H9 (cell line): ENCODE results near the gene RPL10A. TPM values are rescaled to one million over a fixed set of nuclear protein-coding genes. Genes with fewer than 3 reads are reported as not detected.

Source experiments
- DNase-seq: peaks from one replicate; pipeline ENCODE4 v3.0.0-alpha.2; 2017
- H2AFZ ChIP-seq: one replicate; pipeline ENCODE4 v1.6.1; 2013; ENCODE audit warnings: mild to moderate bottlenecking, low read length, control low read depth, moderate library complexity
- H2AK5ac ChIP-seq: 2 replicates; pipeline ENCODE4 v1.6.1; 2013; ENCODE audit warnings: low read length, control low read depth, mixed read lengths; ENCODE audit not compliant: insufficient read length
- H2BK120ac ChIP-seq: one replicate; pipeline ENCODE4 v1.6.1; 2013; ENCODE audit warnings: low read depth, mild to moderate bottlenecking, low read length, control low read depth, inconsistent platforms; ENCODE audit not compliant: poor library complexity, severe bottlenecking
- H2BK12ac ChIP-seq: 2 replicates; pipeline ENCODE4 v1.6.1; 2013; ENCODE audit warnings: low read length, control low read depth, mixed read lengths, low read depth; ENCODE audit not compliant: insufficient read length
- H2BK15ac ChIP-seq: 2 replicates; pipeline ENCODE4 v1.6.1; 2013; ENCODE audit warnings: low read depth, low read length, control low read depth
- H2BK20ac ChIP-seq: one replicate; pipeline ENCODE4 v1.6.1; 2013; ENCODE audit warnings: low read depth, mild to moderate bottlenecking, low read length, control low read depth, inconsistent platforms; ENCODE audit not compliant: poor library complexity, severe bottlenecking
- H2BK5ac ChIP-seq: 2 replicates; pipeline ENCODE4 v1.6.1; 2013; ENCODE audit warnings: low read length, control low read depth, mixed read lengths; ENCODE audit not compliant: insufficient read length
- H3K14ac ChIP-seq: 2 replicates; pipeline ENCODE4 v1.6.1; 2013; ENCODE audit warnings: low read length, control low read depth; ENCODE audit not compliant: insufficient read depth
- H3K18ac ChIP-seq: 2 replicates; pipeline ENCODE4 v1.6.1; 2013; ENCODE audit warnings: low read depth, mild to moderate bottlenecking, mixed read lengths, low read length, control low read depth; ENCODE audit not compliant: insufficient read length
- H3K23ac ChIP-seq: 2 replicates; pipeline ENCODE4 v1.6.1; 2013; ENCODE audit warnings: low read length, control low read depth, mixed read lengths, low read depth; ENCODE audit not compliant: insufficient read length
- H3K23me2 ChIP-seq: 2 replicates; pipeline ENCODE4 v1.6.1; 2013; ENCODE audit warnings: low read depth, mild to moderate bottlenecking, mixed read lengths, low read length, control low read depth; ENCODE audit not compliant: insufficient read length, poor library complexity, severe bottlenecking
- H3K27ac ChIP-seq: 2 replicates; pipeline ENCODE4 v1.5.1; 2013; ENCODE audit warnings: low read length, control low read depth, mixed read lengths, low read depth; ENCODE audit not compliant: insufficient read length
- H3K27me3 ChIP-seq: 2 replicates; pipeline ENCODE4 v1.6.1; 2013; ENCODE audit warnings: low read length, control low read depth, inconsistent platforms; ENCODE audit not compliant: insufficient read depth
- H3K4ac ChIP-seq: 2 replicates; pipeline ENCODE4 v1.6.1; 2013; ENCODE audit warnings: low read depth, mild to moderate bottlenecking, control low read depth, inconsistent platforms, low read length, moderate library complexity
- H3K4me1 ChIP-seq: 2 replicates; pipeline ENCODE4 v1.6.1; 2013; ENCODE audit warnings: low read length, control low read depth, inconsistent platforms; ENCODE audit not compliant: insufficient read depth
- H3K4me2 ChIP-seq: 2 replicates; pipeline ENCODE4 v1.6.1; 2013; ENCODE audit warnings: low read length, control low read depth, mixed read lengths; ENCODE audit not compliant: insufficient read length, insufficient read depth
- H3K56ac ChIP-seq: 2 replicates; pipeline ENCODE4 v1.6.1; 2013; ENCODE audit warnings: low read depth, mild to moderate bottlenecking, mixed read lengths, low read length, control low read depth; ENCODE audit not compliant: insufficient read length
- H3K79me1 ChIP-seq: 2 replicates; pipeline ENCODE4 v1.6.1; 2013; ENCODE audit warnings: low read depth, mild to moderate bottlenecking, moderate library complexity, low read length, control low read depth, inconsistent platforms; ENCODE audit not compliant: insufficient read depth, poor library complexity, severe bottlenecking
- H3K79me2 ChIP-seq: 2 replicates; pipeline ENCODE4 v1.6.1; 2013; ENCODE audit warnings: low read length, control low read depth, inconsistent platforms; ENCODE audit not compliant: insufficient read depth
- H3K9ac ChIP-seq: 2 replicates; pipeline ENCODE4 v1.6.1; 2013; ENCODE audit warnings: low read length, control low read depth, mixed read lengths; ENCODE audit not compliant: insufficient read length; ENCODE audit errors: extremely low read depth
- H3K9me3 ChIP-seq: one replicate; pipeline ENCODE4 v1.6.1; 2013; ENCODE audit warnings: low read depth, low read length, inconsistent platforms; ENCODE audit not compliant: control insufficient read depth
- H3T11ph ChIP-seq: one replicate; pipeline ENCODE4 v1.6.1; 2013; ENCODE audit warnings: mild to moderate bottlenecking, low read length, control low read depth, inconsistent platforms
- H4K20me1 ChIP-seq: one replicate; pipeline ENCODE4 v1.6.1; 2013; ENCODE audit not compliant: control insufficient read depth, insufficient read length, insufficient read depth
- H4K5ac ChIP-seq: 2 replicates; pipeline ENCODE4 v1.6.1; 2013; ENCODE audit warnings: low read depth, mild to moderate bottlenecking, mixed read lengths, low read length, control low read depth; ENCODE audit not compliant: insufficient read length
- H4K8ac ChIP-seq: replicated peaks from 2 replicates; pipeline ENCODE4 v1.6.1; 2013; ENCODE audit warnings: low read length, control low read depth, mixed read lengths, low read depth; ENCODE audit not compliant: insufficient read length
- H4K91ac ChIP-seq: 2 replicates; pipeline ENCODE4 v1.6.1; 2013; ENCODE audit warnings: low read depth, mild to moderate bottlenecking, moderate library complexity, mixed read lengths, low read length, control low read depth; ENCODE audit not compliant: insufficient read length
- H3K27ac Mint-ChIP-seq, 3 experiments: 2 replicates in 2 of 3; 3 replicates in 1 of 3; pipeline ENCODE4 v1.8.0; 2020 to 2021; ENCODE audit warnings: mixed read lengths in 3 of 3, mild to moderate bottlenecking in 1 of 3, moderate library complexity in 1 of 3
- H3K27me3 Mint-ChIP-seq: 2 replicates; pipeline ENCODE4 v1.8.0; 2021; ENCODE audit warnings: low read depth, mild to moderate bottlenecking, moderate library complexity, mixed read lengths
- H3K36me3 Mint-ChIP-seq, 3 experiments: 2 replicates in 2 of 3; 3 replicates in 1 of 3; pipeline ENCODE4 v1.8.0; 2020 to 2021; ENCODE audit warnings: low read depth in 3 of 3, mixed read lengths in 3 of 3; ENCODE audit not compliant: insufficient read depth in 1 of 3
- H3K4me1 Mint-ChIP-seq, 2 experiments: 2 replicates each; pipeline ENCODE4 v1.8.0; 2020; ENCODE audit warnings: mixed read lengths in 2 of 2
- H3K4me3 Mint-ChIP-seq, 2 experiments: 2 replicates in 1 of 2; 3 replicates in 1 of 2; pipeline ENCODE4 v1.8.0; 2020 to 2021; ENCODE audit warnings: mild to moderate bottlenecking in 2 of 2, mixed read lengths in 2 of 2, moderate library complexity in 1 of 2
- H3K9me3 Mint-ChIP-seq, 2 experiments: 2 replicates in 1 of 2; 3 replicates in 1 of 2; pipeline ENCODE4 v1.8.0; 2020; ENCODE audit warnings: mild to moderate bottlenecking in 2 of 2, mixed read lengths in 2 of 2, moderate library complexity in 1 of 2
- total RNA-seq: library from RNA; stranded (reverse); gene quantifications from 2 replicates; pipeline ENCODE4 v1.2.1, GENCODE V29; 2021
- TF ChIP-seq, protein P1 (sequence below): fragments of 200-600 bp; sonication (generic); conservative IDR thresholded peaks from 3 replicates; pipeline ENCODE4 v1.8.0; 2021; ENCODE audit warnings: antibody characterized with exemption, mild to moderate bottlenecking

RPL10A gene
- total RNA-seq, 1 experiment from 2014 or later, result 1,830 TPM

- no peak overlapping the region for H3K56ac ChIP-seq
- peaks cover 11% of the 10 kb centered on the region for H3K23me2 ChIP-seq
- no peak overlapping the region for H3T11ph ChIP-seq
- H2AK5ac ChIP-seq, result no peak overlapping the region
- no peak overlapping the region for H3K14ac ChIP-seq
- no peak overlapping the region for H3K23ac ChIP-seq
- H4K8ac ChIP-seq, result no peak overlapping the region
- Mint-ChIP-seq H3K4me3 (peak overlapping the region in 1 of 2 experiments; percentile 31; a peak in 2 of 5 replicates), H3K27me3 (peaks cover 1% of the 10 kb centered on the region; the same call in 1 of the 2 replicates), H3K4me1 (peaks cover 23 to 44% of the 10 kb centered on the region in 2 experiments), H3K9me3 (peaks cover 6 to 7% of the 10 kb centered on the region in 2 experiments; a peak in 4 of 5 replicates), H3K36me3 (peaks cover 42 to 82% (median 79%) of the 10 kb centered on the region in 3 experiments), H3K27ac (peak overlapping the region in 1 of 3 experiments; percentile 89; a peak in 3 of 7 replicates)
- H3K4me2 ChIP-seq, result no peak overlapping the region
- no peak overlapping the region for H3K4ac ChIP-seq
- H4K91ac ChIP-seq, result no peak overlapping the region
- H3K79me1 ChIP-seq, result peaks cover 3% of the 10 kb centered on the region
- H4K20me1 ChIP-seq, result no peaks in the 10 kb centered on the region
- H3K9ac ChIP-seq, result no peak overlapping the region
- H3K4me1 ChIP-seq, result 0 out of 2 replicates have a peak, but pooled peaks cover 3% of the 10 kb centered on the region
- no peak overlapping the region for H4K5ac ChIP-seq
- no peak overlapping the region for H2AFZ ChIP-seq
- TF ChIP-seq, protein P1, sequence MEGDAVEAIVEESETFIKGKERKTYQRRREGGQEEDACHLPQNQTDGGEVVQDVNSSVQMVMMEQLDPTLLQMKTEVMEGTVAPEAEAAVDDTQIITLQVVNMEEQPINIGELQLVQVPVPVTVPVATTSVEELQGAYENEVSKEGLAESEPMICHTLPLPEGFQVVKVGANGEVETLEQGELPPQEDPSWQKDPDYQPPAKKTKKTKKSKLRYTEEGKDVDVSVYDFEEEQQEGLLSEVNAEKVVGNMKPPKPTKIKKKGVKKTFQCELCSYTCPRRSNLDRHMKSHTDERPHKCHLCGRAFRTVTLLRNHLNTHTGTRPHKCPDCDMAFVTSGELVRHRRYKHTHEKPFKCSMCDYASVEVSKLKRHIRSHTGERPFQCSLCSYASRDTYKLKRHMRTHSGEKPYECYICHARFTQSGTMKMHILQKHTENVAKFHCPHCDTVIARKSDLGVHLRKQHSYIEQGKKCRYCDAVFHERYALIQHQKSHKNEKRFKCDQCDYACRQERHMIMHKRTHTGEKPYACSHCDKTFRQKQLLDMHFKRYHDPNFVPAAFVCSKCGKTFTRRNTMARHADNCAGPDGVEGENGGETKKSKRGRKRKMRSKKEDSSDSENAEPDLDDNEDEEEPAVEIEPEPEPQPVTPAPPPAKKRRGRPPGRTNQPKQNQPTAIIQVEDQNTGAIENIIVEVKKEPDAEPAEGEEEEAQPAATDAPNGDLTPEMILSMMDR, result no peak
- H3K27me3 ChIP-seq, result no peaks in the 10 kb centered on the region
- H3K9me3 ChIP-seq, result no peaks in the 10 kb centered on the region
- no peak overlapping the region for H2BK120ac ChIP-seq
- H3K79me2 ChIP-seq, result peaks cover 13% of the 10 kb centered on the region; the same call in 1 of the 2 replicates
- no peak overlapping the region for H2BK15ac ChIP-seq
- H3K18ac ChIP-seq, result no peak overlapping the region
- no peak overlapping the region for H2BK20ac ChIP-seq
- H2BK12ac ChIP-seq, result no peak overlapping the region
- peak; percentile 52 for DNase-seq
- H3K27ac ChIP-seq, result no peak overlapping the region
- no peak overlapping the region for H2BK5ac ChIP-seq
Measured at GRCh38 chr6:35473850-35474130, 5.6 kb downstream of the RPL10A start.
